ENCODE results near the gene FAM229A.
"Not testable (repeated sequence)": the region's sequence is repeated elsewhere in the genome, so short reads cannot be mapped to it uniquely, and the experiment has no call there.

FAM229A gene

GRCh38 chr1:32376199-32376598, 13.9 kb upstream of the FAM229A start:
- DNase-seq = no peak

- no peak for DNase-seq
These were observed 11.8 kb upstream of the FAM229A start for GRCh38 chr1:32373996-32374592.

DNA sequence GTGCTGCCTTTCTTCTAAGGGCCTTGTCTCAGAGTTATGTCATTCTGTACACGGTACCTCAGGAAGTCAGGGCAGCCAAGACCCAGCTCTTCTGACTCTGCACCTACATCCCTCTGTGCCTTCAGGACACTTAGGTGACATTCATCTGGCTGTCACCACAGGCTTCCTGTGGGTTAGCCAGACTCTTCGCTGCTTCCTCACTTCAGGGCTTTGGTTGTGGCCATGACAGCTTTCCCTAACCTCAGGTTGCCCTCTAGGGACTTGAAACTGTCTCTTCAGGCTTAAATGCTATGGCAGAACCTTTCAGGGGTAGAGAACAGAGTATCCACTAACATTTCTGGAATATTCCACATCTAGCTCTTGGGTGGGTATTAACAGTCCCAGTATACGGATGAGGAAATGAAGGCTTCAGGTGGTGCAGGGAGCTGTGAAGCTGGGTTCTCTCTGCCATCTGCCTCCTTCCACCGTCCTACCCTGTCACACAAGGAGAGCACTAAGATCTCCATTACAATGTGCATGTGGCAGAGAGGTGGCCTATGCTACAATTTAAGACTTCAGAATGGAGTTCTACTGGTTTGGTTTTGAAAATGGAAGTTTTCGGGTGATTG, 10.0 kb upstream of the FAM229A start:
- no peak for DNase-seq

DNA sequence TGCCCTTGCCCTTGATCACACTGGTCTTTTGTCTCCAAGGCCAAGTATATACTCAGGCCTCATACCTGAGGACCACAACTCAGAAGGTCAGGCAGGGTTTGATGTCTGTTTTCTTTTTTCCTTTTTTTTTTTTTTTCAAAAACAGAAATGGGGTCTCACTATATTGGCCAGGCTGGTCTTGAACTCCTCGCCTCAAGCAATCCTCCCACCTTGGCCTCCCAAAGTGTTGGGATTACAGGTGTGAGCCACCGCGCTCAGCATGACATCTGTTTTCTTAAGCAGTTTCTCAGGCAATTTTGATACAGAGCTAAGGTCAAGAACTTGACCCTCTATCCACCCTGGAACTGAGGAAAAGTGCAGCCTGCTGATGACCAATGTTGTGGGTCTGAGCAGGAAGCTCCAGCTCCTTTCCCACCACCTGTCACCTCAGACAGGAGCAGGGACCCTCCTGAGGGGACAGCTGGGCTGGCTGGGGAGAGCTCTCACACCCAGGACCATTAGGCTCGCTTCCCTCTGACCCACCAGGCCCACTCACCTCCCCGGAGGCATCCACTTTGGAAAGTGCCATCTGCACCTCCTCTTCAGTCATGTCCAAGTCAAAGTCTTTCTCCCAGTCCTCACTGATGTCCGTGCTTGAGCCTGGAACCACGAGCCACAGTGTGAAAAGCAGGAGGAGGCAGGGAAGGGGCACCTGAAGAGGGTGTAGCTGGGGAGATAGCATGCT, 5.8 kb upstream of the FAM229A start:
- DNase-seq = no peak

- no peak for DNase-seq
These were observed 3.2 kb upstream of the FAM229A start for GRCh38 chr1:32365445-32365844.

DNA sequence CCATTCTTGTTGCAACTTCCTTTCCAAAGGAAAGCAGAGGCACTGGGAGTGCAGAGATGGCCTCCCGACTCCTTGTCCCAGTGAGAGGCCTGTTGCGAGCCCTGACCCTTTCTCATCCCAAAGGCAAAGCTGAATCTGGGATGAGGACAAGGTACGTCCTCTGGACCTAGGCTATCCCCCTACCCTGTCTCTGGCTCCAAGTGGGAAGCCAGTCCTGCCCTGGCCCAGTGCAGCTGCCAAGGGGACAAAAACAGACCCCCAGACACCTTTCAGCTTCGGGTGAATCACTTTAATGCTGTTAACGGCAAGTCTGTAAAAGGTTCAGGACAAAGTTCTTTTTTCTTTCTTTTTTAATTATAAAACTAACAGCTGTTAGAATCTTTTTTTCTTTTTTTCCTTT, 2.6 kb upstream of the FAM229A start:
- DNase-seq = no peak

DNA sequence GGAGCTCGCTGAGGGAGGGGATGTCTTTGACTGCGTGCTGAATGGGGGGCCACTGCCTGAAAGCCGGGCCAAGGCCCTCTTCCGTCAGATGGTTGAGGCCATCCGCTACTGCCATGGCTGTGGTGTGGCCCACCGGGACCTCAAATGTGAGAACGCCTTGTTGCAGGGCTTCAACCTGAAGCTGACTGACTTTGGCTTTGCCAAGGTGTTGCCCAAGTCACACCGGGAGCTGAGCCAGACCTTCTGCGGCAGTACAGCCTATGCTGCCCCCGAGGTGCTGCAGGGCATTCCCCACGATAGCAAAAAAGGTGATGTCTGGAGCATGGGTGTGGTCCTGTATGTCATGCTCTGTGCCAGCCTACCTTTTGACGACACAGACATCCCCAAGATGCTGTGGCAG, 1.4 kb upstream of the FAM229A start:
- no peak for DNase-seq

DNA sequence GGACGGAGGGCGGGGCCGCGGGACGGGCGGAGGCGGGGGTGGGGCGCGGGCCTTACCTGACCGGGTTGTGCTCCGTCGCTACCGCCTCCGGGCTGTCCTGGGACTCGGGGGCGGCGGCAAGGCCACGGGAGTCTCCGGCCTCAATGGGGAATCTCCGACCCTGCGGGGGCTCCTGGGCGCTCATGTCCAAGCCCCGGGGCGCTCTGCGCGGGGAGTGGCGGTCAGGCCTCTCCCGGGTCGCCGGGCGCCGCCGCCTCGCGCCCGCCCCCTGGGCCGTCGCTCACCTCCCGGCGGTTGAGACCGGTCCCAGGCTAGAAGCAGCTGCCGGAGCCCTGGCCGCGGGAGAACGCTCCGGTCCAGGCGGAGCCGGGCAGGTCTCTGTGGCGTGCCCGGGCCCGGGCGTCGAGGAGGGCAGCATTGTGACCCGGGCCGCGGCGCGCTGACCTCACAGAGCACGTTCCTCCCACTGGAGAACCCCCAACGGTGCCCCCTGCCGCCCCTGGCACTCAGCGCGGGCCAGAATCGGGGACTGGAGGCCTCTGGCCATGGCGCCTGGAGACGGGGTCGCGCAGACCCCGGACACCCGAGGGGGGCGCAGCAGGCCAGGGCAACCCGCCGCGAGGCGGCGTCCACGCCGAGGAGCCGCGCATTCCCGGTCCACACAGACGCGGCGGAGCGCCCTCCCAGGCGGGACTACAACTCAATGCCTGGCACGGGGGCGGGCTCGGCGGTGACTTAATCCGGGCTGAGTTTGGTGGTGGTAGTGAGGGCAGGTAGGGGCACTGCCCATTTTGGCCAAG, 411 bp downstream of the FAM229A start:
- DNase-seq = no peak

DNA sequence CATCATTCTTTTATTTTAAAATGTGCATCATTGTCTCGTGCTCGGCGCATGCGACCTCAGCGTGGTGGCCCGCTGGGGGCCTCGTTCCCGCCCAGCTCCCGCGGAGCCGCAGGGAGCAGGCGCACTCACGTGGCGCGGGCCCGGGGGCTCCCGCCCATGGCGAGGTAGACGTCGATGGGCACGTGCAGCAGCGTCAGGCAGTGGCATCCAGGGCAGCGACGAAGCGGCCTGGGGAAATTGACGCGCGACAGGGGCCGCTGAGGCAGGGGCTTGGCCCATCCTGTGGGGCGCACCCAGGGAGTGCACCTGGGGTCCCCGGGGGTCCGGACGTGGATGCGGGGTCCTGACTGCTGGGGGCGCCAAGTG, 994 bp downstream of the FAM229A start:
- no peak for DNase-seq

DNA sequence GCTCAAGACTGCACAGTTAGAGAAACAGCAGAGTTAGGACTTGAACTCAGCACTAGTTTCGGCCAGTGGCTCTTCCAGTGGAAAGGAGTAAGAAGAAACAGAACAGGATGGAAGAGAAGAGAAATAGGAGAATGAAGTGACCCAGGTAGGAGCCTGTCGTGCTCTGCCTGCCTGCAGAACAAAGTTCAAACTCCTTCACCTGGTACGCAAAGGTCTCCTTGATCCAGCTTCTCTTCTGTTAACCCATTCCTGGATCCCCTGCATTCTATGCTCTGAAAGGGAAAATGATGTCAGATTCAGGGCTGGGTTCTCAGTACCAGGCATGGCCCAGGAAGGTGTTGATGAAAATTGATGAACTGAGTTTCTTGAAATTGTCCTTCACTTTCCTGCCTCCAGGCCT, 3.9 kb downstream of the FAM229A start:
- DNase-seq = no peak

DNA sequence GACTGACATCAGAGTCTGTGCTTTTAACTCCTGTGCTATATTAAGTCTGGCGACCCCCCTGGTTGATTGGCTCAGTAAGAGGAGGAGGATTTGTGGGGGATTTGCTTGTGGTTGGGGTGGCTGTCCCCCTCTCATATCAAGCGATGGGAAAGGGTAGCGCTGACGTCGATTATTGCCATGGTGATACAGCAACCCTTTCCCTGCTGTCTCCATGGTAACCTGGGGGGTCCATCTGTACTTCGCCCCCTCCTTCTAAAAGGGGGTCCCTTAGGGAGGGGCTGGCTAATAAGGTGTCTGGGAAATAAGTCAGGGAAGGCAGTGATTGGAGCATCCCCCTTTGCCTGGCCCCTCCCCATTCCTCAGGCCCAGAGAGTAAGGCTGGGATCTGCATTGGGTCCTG, 4.7 kb downstream of the FAM229A start:
- no peak for DNase-seq

DNA sequence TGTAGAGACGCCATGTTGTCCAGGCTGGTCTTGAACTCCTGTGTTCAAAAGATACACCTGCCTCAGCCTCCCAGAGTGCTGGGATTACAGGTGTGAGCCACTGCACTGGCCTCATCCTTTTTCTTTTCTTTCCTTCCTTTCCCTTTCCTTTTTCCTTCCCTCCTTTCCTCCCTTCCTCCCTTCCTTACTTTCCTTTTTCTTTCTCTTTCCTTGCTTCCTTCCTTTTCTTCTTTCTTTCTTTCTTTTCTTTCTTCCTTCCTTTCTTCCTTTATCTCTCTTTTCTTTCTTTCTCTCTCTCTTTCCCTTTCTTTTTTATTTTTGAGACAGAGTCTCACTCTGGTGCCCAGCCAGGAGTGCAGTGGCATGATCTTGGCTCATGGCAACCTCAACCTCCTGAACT, 5.8 kb downstream of the FAM229A start:
- no peak for DNase-seq

GRCh38 chr1:32355778-32356177, 6.5 kb downstream of the FAM229A start:
- DNase-seq = not testable (repeated sequence)

DNA sequence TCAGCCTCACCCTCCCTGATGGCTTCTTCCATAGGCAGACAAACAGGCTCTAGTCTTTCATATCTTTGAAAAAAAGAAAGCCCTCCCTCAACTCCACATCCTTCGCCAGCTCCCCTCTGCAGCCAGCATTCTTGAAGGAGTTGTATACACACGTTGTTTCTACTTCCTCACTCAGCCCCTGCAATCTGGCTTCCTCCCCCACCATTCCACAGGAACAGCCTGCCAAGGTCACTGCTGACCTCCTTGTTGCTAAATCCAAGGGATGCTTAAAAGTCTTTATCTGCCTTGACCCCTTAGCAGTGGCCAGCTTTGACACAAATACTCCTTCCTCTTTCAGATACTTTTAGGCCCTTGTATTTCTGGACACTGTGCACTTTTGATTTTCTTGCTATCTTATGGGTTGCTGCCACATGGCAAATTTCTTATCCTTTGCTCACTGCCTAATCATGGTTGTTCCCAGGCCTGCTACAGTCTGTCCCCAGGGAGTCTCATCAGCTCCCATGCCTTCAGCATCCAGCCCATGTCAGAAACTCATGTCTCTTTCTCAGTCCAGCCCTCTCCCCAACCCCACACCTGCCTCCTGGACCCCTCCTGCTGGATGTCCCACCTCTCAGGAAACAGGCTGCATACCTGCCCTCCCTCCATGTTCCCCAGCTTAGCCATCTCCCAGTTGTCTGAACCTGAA, 8.3 kb downstream of the FAM229A start:
- DNase-seq = no peak

DNA sequence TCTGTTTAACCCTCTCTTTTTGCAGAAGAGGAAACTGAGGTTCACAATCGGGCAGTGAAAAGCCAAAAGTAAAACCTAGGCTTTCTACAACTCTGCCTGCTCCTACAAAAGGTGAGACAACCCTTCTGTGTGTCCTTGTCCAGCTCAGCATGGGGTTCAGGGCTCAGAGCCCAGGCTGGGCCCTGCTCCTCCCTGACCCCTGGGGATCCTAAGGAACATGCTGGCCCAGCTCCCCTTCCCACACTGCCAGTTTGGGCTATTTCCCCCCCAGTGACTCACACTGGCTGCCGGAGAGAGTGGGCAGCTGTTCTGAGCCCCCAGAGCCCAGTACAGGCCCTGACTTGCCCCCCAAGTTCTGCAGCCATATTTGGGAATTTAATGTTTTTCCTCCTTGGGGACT, 8.9 kb downstream of the FAM229A start:
- no peak for DNase-seq

GRCh38 chr1:32352831-32353383, 9.4 kb downstream of the FAM229A start:
- no peak for DNase-seq

GRCh38 chr1:32352239-32352745, 10.0 kb downstream of the FAM229A start:
- no peak for DNase-seq

DNA sequence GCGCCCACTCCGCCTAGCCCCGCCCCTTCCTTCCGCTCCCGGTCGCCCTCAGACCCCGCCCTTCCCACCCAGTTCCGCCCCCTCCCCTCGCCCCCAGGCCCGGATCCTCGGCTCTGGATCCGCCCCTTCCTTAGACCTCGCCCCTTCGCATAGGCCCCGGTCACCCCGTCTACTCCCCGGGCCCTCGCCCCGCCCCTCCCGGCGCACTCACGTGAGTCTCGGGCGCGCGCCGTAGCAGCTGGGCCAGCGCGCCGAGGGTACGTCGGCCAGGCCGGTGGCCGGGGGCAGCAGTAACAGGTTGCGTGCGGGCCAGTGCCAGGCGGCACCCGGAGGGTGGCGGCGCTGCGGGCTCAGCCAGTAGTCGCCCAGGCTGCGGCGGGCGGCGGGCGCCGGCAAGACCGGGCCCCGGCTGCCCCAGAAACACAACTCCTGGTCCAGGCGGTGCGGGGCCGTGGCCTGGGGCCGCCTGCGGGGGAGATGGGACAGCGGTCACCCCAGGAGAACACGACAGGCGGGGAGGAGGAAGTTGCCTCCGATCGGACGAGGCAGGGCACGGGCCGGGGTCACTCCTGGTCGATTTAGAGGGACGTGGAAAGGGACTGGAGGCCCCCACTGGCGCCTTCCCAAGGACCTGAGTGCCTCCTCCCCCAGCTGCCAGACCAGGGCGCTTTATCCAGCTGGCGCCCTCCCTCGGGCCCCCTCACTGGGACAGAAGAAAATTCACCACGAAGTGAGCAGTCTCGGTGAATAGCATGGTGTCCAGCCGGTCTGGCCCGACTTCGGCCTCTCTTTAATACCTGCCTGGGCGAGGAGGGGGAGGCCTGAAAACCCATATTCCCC, 10.7 kb downstream of the FAM229A start:
- DNase-seq = peak; percentile 88

- DNase-seq = peak; percentile 72
These were observed 11.4 kb downstream of the FAM229A start for GRCh38 chr1:32350785-32351398.

GRCh38 chr1:32349211-32349708, 13.0 kb downstream of the FAM229A start:
- DNase-seq = no peak

All from NCI-H2029 (cell line).